ENCODE measurements around the gene ZNF469. TPM values are rescaled to one million over a fixed set of nuclear protein-coding genes. Genes with fewer than 3 reads are reported as not detected.
"Not testable (repeated sequence)": the region's sequence is repeated elsewhere in the genome, so short reads cannot be mapped to it uniquely, and the experiment has no call there.

ZNF469 gene
- total RNA-seq, 4 donors from 2014 or later, result 0.24 to 0.55 (median 0.41) TPM

DNA sequence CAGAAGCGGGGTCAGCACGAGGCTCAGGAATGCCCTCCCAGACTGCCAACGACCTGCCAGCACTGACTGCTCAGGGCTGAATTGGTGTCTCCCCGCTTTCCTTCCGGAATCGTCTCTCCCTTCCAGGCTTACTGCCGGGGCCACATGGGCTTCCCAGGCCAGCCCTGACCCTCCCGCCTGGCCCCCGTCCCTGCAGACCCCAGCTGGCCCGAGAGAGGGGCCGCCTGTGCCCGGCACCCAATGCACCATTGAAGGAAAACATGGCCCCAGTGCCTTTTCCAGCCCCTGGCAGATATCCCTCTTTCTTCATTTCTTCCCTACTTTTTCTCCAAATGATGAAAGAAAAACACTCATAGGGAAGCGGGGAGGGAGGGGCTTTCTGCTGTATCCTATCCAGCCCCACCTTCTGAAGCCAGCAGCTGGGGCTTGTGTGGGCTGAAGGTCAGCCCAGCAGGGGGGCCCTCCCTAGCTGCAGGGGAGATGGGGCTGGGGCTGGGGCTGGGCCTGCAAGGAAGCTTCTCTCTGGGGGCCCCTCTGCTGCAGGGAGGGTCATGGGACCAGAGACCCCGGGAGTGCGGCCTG lies 25.9 kb downstream of the ZNF469 start:
- 82% methylated on average over 13 of the region's 15 CpGs for WGBS
- DNase-seq (ENCODE audit: low spot score in 2 of 2), result no peak
- Histone ChIP-seq H3K9me3 (no peaks in the 10 kb centered on the region), H3K27ac (no peak overlapping the region), H3K27me3 (peaks cover 12% of the 10 kb centered on the region), H3K36me3 (no peaks in the 10 kb centered on the region), H3K4me3 (no peak overlapping the region), H3K4me1 (peaks cover 15% of the 10 kb centered on the region)
- TF ChIP-seq EP300 (IDR thresholded peaks at IDR 0.05) (no peak), POLR2AphosphoS5 (IDR thresholded peaks at IDR 0.05) (no peak)

GRCh38 chr16:88409296-88410065 lies 26.7 kb downstream of the ZNF469 start:
- DNase-seq (ENCODE audit: low spot score in 2 of 2), result no peak
- Histone ChIP-seq H3K9me3 (no peaks in the 10 kb centered on the region), H3K27ac (no peak overlapping the region), H3K4me1 (peaks cover 15% of the 10 kb centered on the region), H3K4me3 (no peak overlapping the region), H3K27me3 (peaks cover 12% of the 10 kb centered on the region), H3K36me3 (no peaks in the 10 kb centered on the region)
- 84% methylated on average over 22 of the region's 29 CpGs for WGBS
- TF ChIP-seq EP300 (IDR thresholded peaks at IDR 0.05), result no peak
- no peak for TF ChIP-seq POLR2AphosphoS5 (IDR thresholded peaks at IDR 0.05)
- TF ChIP-seq CTCF (IDR thresholded peaks at IDR 0.05), result no peak
- no peak for TF ChIP-seq POLR2A (IDR thresholded peaks at IDR 0.05)

DNA sequence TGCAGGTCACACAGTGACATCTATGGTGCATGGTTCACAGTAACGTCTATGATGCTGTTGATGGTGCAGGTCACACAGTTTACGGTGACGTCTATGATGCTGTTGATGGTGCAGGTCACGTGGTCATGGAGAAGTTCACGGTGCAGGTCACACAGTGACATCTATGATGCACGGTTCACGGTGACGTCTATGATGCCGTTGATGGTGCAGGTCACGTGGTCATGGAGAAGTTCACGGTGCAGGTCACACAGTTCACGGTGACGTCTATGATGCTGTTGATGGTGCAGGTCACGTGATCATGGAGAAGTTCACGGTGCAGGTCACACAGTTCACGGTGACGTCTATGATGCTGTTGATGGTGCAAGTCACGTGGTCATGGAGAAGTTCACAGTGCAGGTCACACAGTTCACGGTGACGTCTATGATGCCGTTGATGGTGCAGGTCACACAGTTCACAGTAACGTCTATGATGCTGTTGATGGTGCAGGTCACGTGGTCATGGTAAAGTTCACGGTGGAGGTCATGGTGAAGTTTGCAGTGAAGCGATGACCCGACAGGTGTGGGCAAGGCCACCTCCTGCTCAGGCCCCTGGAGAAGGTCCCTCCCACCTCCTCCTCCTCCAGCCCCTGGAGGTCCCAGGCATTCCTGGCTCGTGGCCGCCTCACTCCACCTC lies 27.7 kb downstream of the ZNF469 start:
- Histone ChIP-seq H3K27me3 (peaks cover 12% of the 10 kb centered on the region), H3K4me1 (peaks cover 11% of the 10 kb centered on the region)
- not testable (repeated sequence) for H3K27ac ChIP-seq; DNase-seq (ENCODE audit: low spot score in 2 of 2); H3K4me3 ChIP-seq; H3K9me3 ChIP-seq; H3K36me3 ChIP-seq
- 97% methylated on average over 28 of the region's 28 CpGs for WGBS

DNA sequence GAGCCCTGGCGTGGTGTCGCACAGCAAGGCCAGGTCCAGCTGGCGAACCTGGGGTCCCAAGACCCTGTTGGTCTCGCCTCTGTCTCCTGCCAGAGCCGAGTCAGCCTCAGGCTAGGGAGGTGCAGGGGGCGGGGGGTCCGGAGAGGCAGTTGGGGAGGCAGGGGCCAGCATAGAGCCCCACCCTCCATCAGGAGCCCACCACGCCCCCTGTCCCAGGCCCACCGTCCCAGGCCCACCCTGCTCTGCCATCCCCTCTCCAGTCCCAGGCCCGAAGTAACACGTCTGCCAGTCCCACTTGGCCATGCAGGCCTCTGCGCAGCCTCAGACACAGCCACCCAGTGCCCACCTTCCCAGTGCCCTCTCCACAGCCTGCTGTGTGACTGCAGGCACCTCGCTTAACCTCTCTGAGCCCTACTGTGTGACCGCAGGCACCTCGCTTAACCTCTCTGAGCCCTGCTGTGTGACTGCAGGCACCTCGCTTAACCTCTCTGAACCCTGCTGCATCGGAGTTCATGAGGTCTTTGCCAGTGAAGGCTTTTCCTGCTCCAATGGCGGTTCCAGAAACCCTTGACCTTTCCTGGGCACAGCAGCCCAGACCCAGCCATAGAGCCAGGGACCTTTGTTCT lies 29.3 kb downstream of the ZNF469 start:
- Histone ChIP-seq H3K36me3 (no peaks in the 10 kb centered on the region), H3K4me3 (no peak overlapping the region), H3K27ac (no peak overlapping the region), H3K9me3 (no peaks in the 10 kb centered on the region), H3K4me1 (peaks cover 2% of the 10 kb centered on the region), H3K27me3 (peaks cover 3% of the 10 kb centered on the region)
- WGBS, result 92% methylated on average over 12 of the region's 18 CpGs
- no peak for DNase-seq (ENCODE audit: low spot score in 2 of 2)
- TF ChIP-seq POLR2AphosphoS5 (IDR thresholded peaks at IDR 0.05) (no peak), CTCF (IDR thresholded peaks at IDR 0.05) (no peak), EP300 (IDR thresholded peaks at IDR 0.05) (no peak), POLR2A (IDR thresholded peaks at IDR 0.05) (no peak)

- Histone ChIP-seq H3K36me3 (no peaks in the 10 kb centered on the region), H3K9me3 (no peaks in the 10 kb centered on the region), H3K27me3 (no peaks in the 10 kb centered on the region), H3K4me1 (peaks cover 2% of the 10 kb centered on the region), H3K27ac (no peak overlapping the region), H3K4me3 (no peak overlapping the region)
- TF ChIP-seq POLR2AphosphoS5 (IDR thresholded peaks at IDR 0.05) (no peak), EP300 (IDR thresholded peaks at IDR 0.05) (no peak), POLR2A (IDR thresholded peaks at IDR 0.05) (no peak), CTCF (IDR thresholded peaks at IDR 0.05) (no peak)
- no peak for DNase-seq (ENCODE audit: low spot score in 2 of 2)
- WGBS, result 82% methylated on average over 9 of the region's 16 CpGs
These were observed 30.0 kb downstream of the ZNF469 start for GRCh38 chr16:88412766-88413165.

GRCh38 chr16:88413231-88413630 lies 30.5 kb downstream of the ZNF469 start:
- WGBS, result 93% methylated on average over 3 of the region's 12 CpGs
- no peak overlapping the region for H3K4me3 ChIP-seq
- no peaks in the 10 kb centered on the region for H3K27me3 ChIP-seq
- peaks cover 2% of the 10 kb centered on the region for H3K4me1 ChIP-seq
- no peaks in the 10 kb centered on the region for H3K36me3 ChIP-seq
- no peaks in the 10 kb centered on the region for H3K9me3 ChIP-seq
- H3K27ac ChIP-seq, result no peak overlapping the region
- no peak for TF ChIP-seq EP300 (IDR thresholded peaks at IDR 0.05)
- TF ChIP-seq POLR2AphosphoS5 (IDR thresholded peaks at IDR 0.05), result no peak
- no peak for TF ChIP-seq POLR2A (IDR thresholded peaks at IDR 0.05)
- no peak for TF ChIP-seq CTCF (IDR thresholded peaks at IDR 0.05)
- no peak for DNase-seq (ENCODE audit: low spot score in 2 of 2)

All from suprapubic skin (tissue), 4 donors.